ENCODE data around the gene MAPK8. TPM values are rescaled to one million over a fixed set of nuclear protein-coding genes. Genes with fewer than 3 reads are reported as not detected.

Gene MAPK8
- total RNA-seq, 2 experiments from 2014 or later, result 47.8 to 50.6 TPM

- Mint-ChIP-seq H3K4me3 (peak overlapping the region; percentile 91), H3K36me3 (ENCODE audit: low read depth) (no peaks in the 10 kb centered on the region), H3K9me3 (no peaks in the 10 kb centered on the region), H3K27ac (peak overlapping the region; percentile 93), H3K27me3 (no peaks in the 10 kb centered on the region), H3K4me1 (ENCODE audit: low read depth) (peaks cover 35% of the 10 kb centered on the region)
- DNase-seq (peak in 1 of 14 experiments; percentile 19), ATAC-seq (ENCODE audit: poor library complexity) (no peak)
- no peaks in the 10 kb centered on the region for H3K36me3 ChIP-seq (ENCODE audit: insufficient read depth, low read length)
- peaks cover 15% of the 10 kb centered on the region for H3K4me1 ChIP-seq (ENCODE audit: insufficient read depth, low read length)
- CTCF ChIA-PET, result no interaction called here
- intact Hi-C loops (cut with DNase I, micrococcal nuclease), result loop anchor here in 1 of 2 experiments (5.0 to 10.0 kb wide), 3 partner anchors 351 to 1231 kb away; partner anchors contain the start of genes ERCC6 and ZNF488
- POLR2A ChIA-PET, result no interaction called here
- peak overlapping the region; percentile 48 for H3K4me3 ChIP-seq (ENCODE audit: low read length)
- TF ChIP-seq CTCF (IDR thresholded peaks at IDR 0.05), result no peak
- H3K27me3 ChIP-seq (ENCODE audit: control insufficient read depth in 1 of 2, insufficient read depth in 2 of 2, low read length in 2 of 2), result no peaks in the 10 kb centered on the region
- H3K9me3 ChIP-seq (ENCODE audit: control insufficient read depth in 1 of 2, insufficient read depth in 1 of 2, low read length in 2 of 2), result no peaks in the 10 kb centered on the region
- H3K27ac ChIP-seq (ENCODE audit: low read depth in 1 of 2, low read length in 2 of 2), result peak overlapping the region; percentile 30 to 65
Observed at GRCh38 chr10:48305905-48306264, 592 bp upstream of the MAPK8 start.

- H3K4me3 ChIP-seq (ENCODE audit: low read length), result peak overlapping the region; percentile 57
- CTCF ChIA-PET, result no interaction called here
- intact Hi-C loops (cut with DNase I, micrococcal nuclease), result loop anchor here in 1 of 2 experiments (5.0 to 10.0 kb wide), 3 partner anchors 350 to 1230 kb away; partner anchors contain the start of genes ERCC6 and ZNF488
Observed at GRCh38 chr10:48306870-48307710, 613 bp downstream of the MAPK8 start.

GRCh38 chr10:48307711-48308018 lies 1.2 kb downstream of the MAPK8 start:
- H3K27me3 Mint-ChIP-seq, result no peaks in the 10 kb centered on the region
- ChIA-PET POLR2A (no interaction called here), CTCF (no interaction called here)
- no peak for TF ChIP-seq CTCF (IDR thresholded peaks at IDR 0.05)
- peak overlapping the region; percentile 84 for H3K4me3 Mint-ChIP-seq
- peak overlapping the region; percentile 57 for H3K4me3 ChIP-seq (ENCODE audit: low read length)
- H3K36me3 ChIP-seq (ENCODE audit: insufficient read depth, low read length), result no peaks in the 10 kb centered on the region
- ATAC-seq (ENCODE audit: poor library complexity), result no peak
- H3K4me1 Mint-ChIP-seq (ENCODE audit: low read depth), result peaks cover 52% of the 10 kb centered on the region
- no peaks in the 10 kb centered on the region for H3K9me3 ChIP-seq (ENCODE audit: control insufficient read depth in 1 of 2, insufficient read depth in 1 of 2, low read length in 2 of 2)
- H3K4me1 ChIP-seq (ENCODE audit: insufficient read depth, low read length), result peaks cover 15% of the 10 kb centered on the region
- no peaks in the 10 kb centered on the region for H3K9me3 Mint-ChIP-seq
- no peak for DNase-seq
- H3K27me3 ChIP-seq (ENCODE audit: control insufficient read depth in 1 of 2, insufficient read depth in 2 of 2, low read length in 2 of 2), result no peaks in the 10 kb centered on the region
- H3K36me3 Mint-ChIP-seq (ENCODE audit: low read depth), result no peaks in the 10 kb centered on the region
- intact Hi-C loops (cut with DNase I, micrococcal nuclease), result loop anchor here in 1 of 2 experiments (5.0 to 10.0 kb wide), 3 partner anchors 350 to 1230 kb away; partner anchors contain the start of genes ERCC6 and ZNF488
- H3K27ac Mint-ChIP-seq, result peak overlapping the region; percentile 81
- H3K27ac ChIP-seq (ENCODE audit: low read depth in 1 of 2, low read length in 2 of 2), result no peak overlapping the region

More at GRCh38 chr10:48306870-48307710, 613 bp downstream of the MAPK8 start:
- ATAC-seq (ENCODE audit: poor library complexity) (peak; percentile 61), DNase-seq (peak; percentile 45 to 88 (median 67))
- Histone ChIP-seq H3K27me3 (ENCODE audit: control insufficient read depth in 1 of 2, insufficient read depth in 2 of 2, low read length in 2 of 2) (no peaks in the 10 kb centered on the region), H3K36me3 (ENCODE audit: insufficient read depth, low read length) (no peaks in the 10 kb centered on the region), H3K27ac (ENCODE audit: low read depth in 1 of 2, low read length in 2 of 2) (peak overlapping the region in 1 of 2 donors; percentile 86), H3K9me3 (ENCODE audit: control insufficient read depth in 1 of 2, insufficient read depth in 1 of 2, low read length in 2 of 2) (no peaks in the 10 kb centered on the region), H3K4me1 (ENCODE audit: insufficient read depth, low read length) (peaks cover 15% of the 10 kb centered on the region)
- Mint-ChIP-seq H3K36me3 (ENCODE audit: low read depth) (no peaks in the 10 kb centered on the region), H3K9me3 (no peaks in the 10 kb centered on the region), H3K4me1 (ENCODE audit: low read depth) (peaks cover 47% of the 10 kb centered on the region), H3K27me3 (no peaks in the 10 kb centered on the region), H3K27ac (peak overlapping the region; percentile 93), H3K4me3 (peak overlapping the region; percentile 91)
- POLR2A ChIA-PET, result no interaction called here
- no peak for TF ChIP-seq CTCF (IDR thresholded peaks at IDR 0.05)

Data from CD4-positive, alpha-beta T cell (primary cell).